ENCODE results near the gene BASP1. TPM values are rescaled to one million over a fixed set of nuclear protein-coding genes. Genes with fewer than 3 reads are reported as not detected.

The BASP1 gene
- total and polyA plus RNA-seq, 10 of the 15 experiments (the other 5 are each of a cell fraction or from before 2014, with no cell fraction given), result 27.3 to 190 (median 102) TPM

- no peak for TF ChIP-seq ZBTB11 (CRISPR knock-in tag; IDR thresholded peaks at IDR 0.05)
- peak; percentile 38; a peak in 1 of 4 replicates for TF ChIP-seq BHLHE40 (IDR thresholded peaks at IDR 0.05; ENCODE audit: borderline replicate concordance in 1 of 2, low read depth in 2 of 2, low read length in 1 of 2)
- TF ChIP-seq RAD21 (IDR thresholded peaks at IDR 0.05; ENCODE audit: insufficient read depth, low read depth, low read length), result no peak; the same call in 1 of the 2 replicates
- TF ChIP-seq RB1 (IDR thresholded peaks at IDR 0.05; ENCODE audit: borderline replicate concordance), result no peak
- peak; percentile 33; the same call in 1 of the 2 replicates for TF ChIP-seq CREB1 (IDR thresholded peaks at IDR 0.05; ENCODE audit: low read depth)
- no peak for TF ChIP-seq FOS (IDR thresholded peaks at IDR 0.05; ENCODE audit: borderline replicate concordance, extremely low read depth, insufficient read length)
- TF ChIP-seq POLR2AphosphoS2 (IDR thresholded peaks at IDR 0.05; ENCODE audit: low read depth, low read length), result no peak
- TF ChIP-seq ZBTB33 (IDR thresholded peaks at IDR 0.05), result no peak
- peak; percentile 98 for TF ChIP-seq SKIL (IDR thresholded peaks at IDR 0.05; ENCODE audit: low read depth, poor library complexity, severe bottlenecking)
- TF ChIP-seq MEF2B (IDR thresholded peaks at IDR 0.05; ENCODE audit: partially characterized antibody, poor library complexity, severe bottlenecking), result peak; percentile 95
- peak; percentile 66 for TF ChIP-seq TCF7 (IDR thresholded peaks at IDR 0.05; ENCODE audit: borderline replicate concordance)
- no peak for TF ChIP-seq ATF3 (IDR thresholded peaks at IDR 0.05; ENCODE audit: borderline replicate concordance, extremely low read depth, low read depth, low read length)
- TF ChIP-seq BRCA1 (IDR thresholded peaks at IDR 0.05; ENCODE audit: low read depth, low read length), result no peak
- TF ChIP-seq RBBP5 (conservative IDR thresholded peaks at IDR 0.05), result no peak
- TF ChIP-seq CBFB (IDR thresholded peaks at IDR 0.05; ENCODE audit: low read depth), result no peak
- peak; percentile 33; the same call in 1 of the 2 replicates for TF ChIP-seq ZNF384 (IDR thresholded peaks at IDR 0.05; ENCODE audit: borderline replicate concordance, low read depth, low read length)
- TF ChIP-seq MTA3 (IDR thresholded peaks at IDR 0.05; ENCODE audit: borderline replicate concordance, low read length), result peak; percentile 82; the same call in 1 of the 2 replicates
- no peak for TF ChIP-seq NRF1 (conservative IDR thresholded peaks at IDR 0.05; ENCODE audit: low read depth, low read length)
- TF ChIP-seq ELK1 (IDR thresholded peaks at IDR 0.05; ENCODE audit: low read depth, low read length), result no peak
Measured at GRCh38 chr5:17282283-17283120, 65.1 kb downstream of the BASP1 start (continued).
